Measurements from ENCODE around the gene RABEPK. TPM values are rescaled to one million over a fixed set of nuclear protein-coding genes. Genes with fewer than 3 reads are reported as not detected.
"Not testable (repeated sequence)": the region's sequence is repeated elsewhere in the genome, so short reads cannot be mapped to it uniquely, and the experiment has no call there.

The RABEPK gene
- total RNA-seq, 2 donors from 2014 or later, result 19.3 to 19.7 TPM

DNA sequence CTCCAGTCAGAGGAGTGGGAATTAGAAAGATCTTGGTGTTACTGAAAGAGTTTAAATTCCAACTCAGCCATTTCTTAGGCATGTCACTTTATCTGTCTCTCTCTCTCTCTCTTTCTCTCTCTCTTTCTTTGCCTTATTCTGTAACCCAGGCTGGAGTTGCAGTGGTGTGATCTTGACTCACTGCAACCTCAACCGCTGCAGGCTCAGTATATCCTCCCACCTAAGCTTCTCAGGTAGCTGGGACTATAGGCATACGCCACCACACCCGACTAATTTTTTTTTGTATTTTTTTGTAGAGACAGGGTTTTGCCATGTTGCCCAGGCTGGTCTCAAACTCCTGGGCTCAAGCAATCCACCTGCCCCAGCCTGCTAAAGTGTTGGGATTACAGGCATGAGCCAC lies 18.3 kb downstream of the RABEPK start:
- H3K9me3 Mint-ChIP-seq, result no peaks in the 10 kb centered on the region
- H3K27me3 Mint-ChIP-seq (ENCODE audit: insufficient read depth), result no peaks in the 10 kb centered on the region
- Histone ChIP-seq H3K4me1 (ENCODE audit: control insufficient read depth, insufficient read depth, low read length) (no peaks in the 10 kb centered on the region), H3K27me3 (ENCODE audit: control insufficient read depth, insufficient read depth, low read length, poor library complexity, severe bottlenecking) (no peaks in the 10 kb centered on the region), H3K4me3 (ENCODE audit: low read length) (no peak overlapping the region), H3K9ac (ENCODE audit: extremely low read depth, low read length, poor library complexity, severe bottlenecking) (no peak overlapping the region), H3K9me3 (ENCODE audit: control insufficient read depth, low read length) (peaks cover 4% of the 10 kb centered on the region), H3K36me3 (ENCODE audit: control insufficient read depth, insufficient read depth, low read length) (peaks cover 51% of the 10 kb centered on the region), H3K27ac (ENCODE audit: low read depth, low read length) (no peak overlapping the region)
- 90 to 95% methylated on average over 3 of the region's 3 CpGs for WGBS, 2 experiments (ENCODE audit: insufficient coverage in 1 of 2, insufficient read length in 1 of 2)
- TF ChIP-seq, protein P1, sequence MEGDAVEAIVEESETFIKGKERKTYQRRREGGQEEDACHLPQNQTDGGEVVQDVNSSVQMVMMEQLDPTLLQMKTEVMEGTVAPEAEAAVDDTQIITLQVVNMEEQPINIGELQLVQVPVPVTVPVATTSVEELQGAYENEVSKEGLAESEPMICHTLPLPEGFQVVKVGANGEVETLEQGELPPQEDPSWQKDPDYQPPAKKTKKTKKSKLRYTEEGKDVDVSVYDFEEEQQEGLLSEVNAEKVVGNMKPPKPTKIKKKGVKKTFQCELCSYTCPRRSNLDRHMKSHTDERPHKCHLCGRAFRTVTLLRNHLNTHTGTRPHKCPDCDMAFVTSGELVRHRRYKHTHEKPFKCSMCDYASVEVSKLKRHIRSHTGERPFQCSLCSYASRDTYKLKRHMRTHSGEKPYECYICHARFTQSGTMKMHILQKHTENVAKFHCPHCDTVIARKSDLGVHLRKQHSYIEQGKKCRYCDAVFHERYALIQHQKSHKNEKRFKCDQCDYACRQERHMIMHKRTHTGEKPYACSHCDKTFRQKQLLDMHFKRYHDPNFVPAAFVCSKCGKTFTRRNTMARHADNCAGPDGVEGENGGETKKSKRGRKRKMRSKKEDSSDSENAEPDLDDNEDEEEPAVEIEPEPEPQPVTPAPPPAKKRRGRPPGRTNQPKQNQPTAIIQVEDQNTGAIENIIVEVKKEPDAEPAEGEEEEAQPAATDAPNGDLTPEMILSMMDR (conservative IDR thresholded peaks at IDR 0.05), result no peak
- DNase-seq, result no peak
- no peak overlapping the region for H3K27ac Mint-ChIP-seq
- H3K4me3 Mint-ChIP-seq, result no peak overlapping the region
- peaks cover 47% of the 10 kb centered on the region for H3K36me3 Mint-ChIP-seq (ENCODE audit: low read depth)
- H3K4me1 Mint-ChIP-seq, result no peaks in the 10 kb centered on the region

DNA sequence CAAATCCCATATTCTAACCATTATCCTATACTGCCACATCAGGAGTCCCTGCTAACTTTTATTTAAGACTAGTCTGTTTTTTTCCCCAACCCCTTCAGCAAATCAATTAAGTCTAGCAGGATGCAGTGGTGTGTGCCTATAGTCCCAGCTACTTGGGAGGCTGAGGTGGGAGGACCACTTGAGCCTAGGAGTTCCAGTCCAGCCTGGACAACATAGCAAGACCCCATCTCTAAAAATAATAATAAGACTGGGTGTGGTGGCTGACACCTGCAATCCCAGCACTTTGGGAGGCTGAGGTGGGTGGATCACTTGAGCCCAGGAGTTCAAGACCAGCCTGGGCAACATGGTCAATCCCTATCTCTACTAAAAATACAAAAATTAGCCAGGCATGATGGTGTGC lies 24.5 kb downstream of the RABEPK start:
- H3K27me3 Mint-ChIP-seq (ENCODE audit: insufficient read depth); H3K27ac Mint-ChIP-seq: not testable (repeated sequence)
- H3K36me3 Mint-ChIP-seq (ENCODE audit: low read depth), result peaks cover 32% of the 10 kb centered on the region

DNA sequence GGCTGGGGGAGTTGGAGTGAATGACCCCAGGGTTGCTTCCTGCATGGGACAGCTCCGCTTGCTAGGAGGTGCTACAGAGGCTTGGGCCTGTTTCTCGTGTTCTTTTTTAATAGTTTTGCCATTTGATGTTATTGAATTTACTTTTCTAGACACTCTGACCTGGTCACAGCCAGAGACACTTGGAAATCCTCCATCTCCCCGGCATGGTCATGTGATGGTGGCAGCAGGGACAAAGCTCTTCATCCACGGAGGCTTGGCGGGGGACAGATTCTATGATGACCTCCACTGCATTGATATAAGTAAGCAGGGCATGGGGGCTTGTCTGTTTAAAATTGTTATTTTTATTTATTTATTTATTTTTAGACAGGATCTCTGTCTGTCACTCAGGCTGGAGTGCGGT lies 27.4 kb downstream of the RABEPK start:
- TF ChIP-seq, protein P1 (conservative IDR thresholded peaks at IDR 0.05), result no peak
- Histone ChIP-seq H3K9ac (ENCODE audit: extremely low read depth, low read length, poor library complexity, severe bottlenecking) (no peak overlapping the region), H3K9me3 (ENCODE audit: control insufficient read depth, low read length) (no peaks in the 10 kb centered on the region), H3K4me3 (ENCODE audit: low read length) (no peak overlapping the region), H3K27me3 (ENCODE audit: control insufficient read depth, insufficient read depth, low read length, poor library complexity, severe bottlenecking) (no peaks in the 10 kb centered on the region), H3K4me1 (ENCODE audit: control insufficient read depth, insufficient read depth, low read length) (no peaks in the 10 kb centered on the region), H3K27ac (ENCODE audit: low read depth, low read length) (no peak overlapping the region), H3K36me3 (ENCODE audit: control insufficient read depth, insufficient read depth, low read length) (peaks cover 24% of the 10 kb centered on the region)
- no peaks in the 10 kb centered on the region for H3K4me1 Mint-ChIP-seq
- DNase-seq, result no peak
- peaks cover 28% of the 10 kb centered on the region for H3K36me3 Mint-ChIP-seq (ENCODE audit: low read depth)
- H3K27ac Mint-ChIP-seq, result no peak overlapping the region
- no peaks in the 10 kb centered on the region for H3K9me3 Mint-ChIP-seq
- no peaks in the 10 kb centered on the region for H3K27me3 Mint-ChIP-seq (ENCODE audit: insufficient read depth)
- WGBS, 2 experiments (ENCODE audit: insufficient coverage in 1 of 2, insufficient read length in 1 of 2), result 98 to 100% methylated on average over 2 to 6 of the region's 6 CpGs
- no peak overlapping the region for H3K4me3 Mint-ChIP-seq

More for the DNA sequence above, 24.5 kb downstream of the RABEPK start:
- not testable (repeated sequence) for H3K4me1 ChIP-seq (ENCODE audit: control insufficient read depth, insufficient read depth, low read length); H3K27me3 ChIP-seq (ENCODE audit: control insufficient read depth, insufficient read depth, low read length, poor library complexity, severe bottlenecking); H3K9me3 Mint-ChIP-seq; H3K9ac ChIP-seq (ENCODE audit: extremely low read depth, low read length, poor library complexity, severe bottlenecking); H3K4me1 Mint-ChIP-seq; H3K4me3 Mint-ChIP-seq; DNase-seq; H3K4me3 ChIP-seq (ENCODE audit: low read length); H3K27ac ChIP-seq (ENCODE audit: low read depth, low read length); H3K9me3 ChIP-seq (ENCODE audit: control insufficient read depth, low read length)
- peaks cover 37% of the 10 kb centered on the region for H3K36me3 ChIP-seq (ENCODE audit: control insufficient read depth, insufficient read depth, low read length)

DNA sequence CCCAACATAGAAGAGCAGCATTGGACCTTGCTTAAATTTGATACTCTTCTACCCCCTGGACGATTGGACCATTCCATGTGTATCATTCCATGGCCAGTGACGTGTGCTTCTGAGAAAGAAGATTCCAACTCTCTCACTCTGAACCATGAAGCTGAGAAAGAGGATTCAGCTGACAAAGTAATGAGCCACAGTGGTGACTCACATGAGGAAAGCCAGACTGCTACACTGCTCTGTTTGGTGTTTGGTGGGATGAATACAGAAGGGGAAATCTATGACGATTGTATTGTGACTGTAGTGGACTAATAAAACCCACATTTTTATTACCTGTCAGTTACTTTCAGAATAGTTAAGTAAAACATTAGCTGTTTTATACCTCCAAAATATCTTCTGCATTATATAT lies 33.3 kb downstream of the RABEPK start:
- peaks cover 35% of the 10 kb centered on the region for H3K4me1 Mint-ChIP-seq
- peaks cover 58% of the 10 kb centered on the region for H3K36me3 Mint-ChIP-seq (ENCODE audit: low read depth)
- H3K27ac ChIP-seq (ENCODE audit: low read depth, low read length), result no peak overlapping the region
- H3K27me3 Mint-ChIP-seq (ENCODE audit: insufficient read depth), result no peaks in the 10 kb centered on the region
- 93 to 96% methylated on average over 2 of the region's 3 CpGs for WGBS, 2 experiments (ENCODE audit: insufficient coverage in 1 of 2, insufficient read length in 1 of 2)
- DNase-seq, result no peak
- H3K27ac Mint-ChIP-seq, result peak overlapping the region; percentile 27
- no peaks in the 10 kb centered on the region for H3K9me3 ChIP-seq (ENCODE audit: control insufficient read depth, low read length)
- H3K9ac ChIP-seq (ENCODE audit: extremely low read depth, low read length, poor library complexity, severe bottlenecking), result no peak overlapping the region
- TF ChIP-seq, protein P1 (conservative IDR thresholded peaks at IDR 0.05), result no peak
- no peaks in the 10 kb centered on the region for H3K9me3 Mint-ChIP-seq
- no peak overlapping the region for H3K4me3 Mint-ChIP-seq
- H3K4me1 ChIP-seq (ENCODE audit: control insufficient read depth, insufficient read depth, low read length), result no peaks in the 10 kb centered on the region
- peaks cover 54% of the 10 kb centered on the region for H3K36me3 ChIP-seq (ENCODE audit: control insufficient read depth, insufficient read depth, low read length)
- no peaks in the 10 kb centered on the region for H3K27me3 ChIP-seq (ENCODE audit: control insufficient read depth, insufficient read depth, low read length, poor library complexity, severe bottlenecking)
- H3K4me3 ChIP-seq (ENCODE audit: low read length), result no peak overlapping the region

DNA sequence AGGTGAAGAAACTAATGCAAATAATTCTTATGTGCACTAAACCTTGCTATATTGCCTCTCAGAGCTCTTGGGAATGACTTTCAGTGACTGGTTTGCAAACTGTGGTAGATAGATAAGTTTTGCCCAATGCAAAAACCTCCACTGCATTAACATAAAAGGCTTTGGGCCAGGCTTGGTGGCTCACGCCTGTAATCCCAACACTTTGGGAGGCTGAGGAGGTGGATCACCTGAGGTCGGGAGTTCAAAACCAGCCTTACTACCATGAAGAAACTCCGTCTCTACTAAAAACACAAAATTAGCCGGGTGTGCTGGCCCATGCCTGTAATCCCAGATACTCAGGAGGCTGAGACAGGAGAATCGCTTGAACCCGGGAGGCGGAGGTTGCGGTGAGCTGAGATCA lies 33.8 kb downstream of the RABEPK start:
- not testable (repeated sequence) for H3K9me3 ChIP-seq (ENCODE audit: control insufficient read depth, low read length); H3K4me1 ChIP-seq (ENCODE audit: control insufficient read depth, insufficient read depth, low read length); H3K27ac ChIP-seq (ENCODE audit: low read depth, low read length); DNase-seq; H3K27ac Mint-ChIP-seq; H3K27me3 ChIP-seq (ENCODE audit: control insufficient read depth, insufficient read depth, low read length, poor library complexity, severe bottlenecking); H3K9me3 Mint-ChIP-seq; H3K27me3 Mint-ChIP-seq (ENCODE audit: insufficient read depth); H3K9ac ChIP-seq (ENCODE audit: extremely low read depth, low read length, poor library complexity, severe bottlenecking); H3K4me3 Mint-ChIP-seq; H3K4me3 ChIP-seq (ENCODE audit: low read length)
- peaks cover 39% of the 10 kb centered on the region for H3K4me1 Mint-ChIP-seq
- WGBS, 2 experiments (ENCODE audit: insufficient coverage in 1 of 2, insufficient read length in 1 of 2), result 94 to 95% methylated on average over 4 to 7 of the region's 8 CpGs
- H3K36me3 Mint-ChIP-seq (ENCODE audit: low read depth), result peaks cover 62% of the 10 kb centered on the region
- peaks cover 58% of the 10 kb centered on the region for H3K36me3 ChIP-seq (ENCODE audit: control insufficient read depth, insufficient read depth, low read length)

Data from endodermal cell (in vitro differentiated cells).